Sigmoid colon (tissue), 7 donors: ENCODE data around the gene MEAF6. TPM values are rescaled to one million over a fixed set of nuclear protein-coding genes. Genes with fewer than 3 reads are reported as not detected.

ENCODE experiments used
- DNase-seq: peaks from one replicate; pipeline ENCODE4 v3.0.0-alpha.2; 2019
- H3K27ac ChIP-seq, 4 donors: fragments of 200-600 bp; sonication (generic); one replicate each; pipeline ENCODE4 v1.5.1; 2016 to 2019; ENCODE audit warnings: mild to moderate bottlenecking in 1 of 4
- H3K27me3 ChIP-seq, 3 donors: fragments of 200-600 bp; sonication (generic); one replicate each; pipeline ENCODE4 v1.5.1; 2019; ENCODE audit warnings: mild to moderate bottlenecking in 1 of 3
- H3K36me3 ChIP-seq, 4 donors: fragments of 200-600 bp; sonication (generic); one replicate each; pipeline ENCODE4 v1.5.1; 2016 to 2019
- H3K4me1 ChIP-seq, 4 donors: fragments of 200-600 bp; sonication (generic); one replicate each; pipeline ENCODE4 v1.5.1; 2017 to 2019
- H3K4me3 ChIP-seq, 4 donors: fragments of 200-600 bp; sonication (generic); one replicate each; pipeline ENCODE4 v1.5.1; 2017 to 2019; ENCODE audit warnings: mild to moderate bottlenecking in 2 of 4, moderate library complexity in 1 of 4
- H3K9me3 ChIP-seq, 4 donors: fragments of 200-600 bp in 3 of 4; sonication (generic) in 3 of 4; one replicate each; pipeline versions ENCODE4 v1.5.1 to v1.6.1; 2013 to 2019
- EP300 ChIP-seq, 4 donors: sonication (generic); formaldehyde crosslinking; IDR thresholded peaks; one replicate each; pipeline ENCODE4 v1.6.1; 2017; ENCODE audit warnings: antibody characterized with exemption in 4 of 4
- POLR2A ChIP-seq, 2 donors: fragments of 450-650 bp; IDR thresholded peaks; one replicate each; pipeline ENCODE4 v1.6.1; 2016; ENCODE audit warnings: antibody characterized with exemption in 2 of 2, mild to moderate bottlenecking in 2 of 2, moderate library complexity in 2 of 2
- POLR2AphosphoS5 ChIP-seq, 4 donors: sonication (generic); formaldehyde crosslinking; IDR thresholded peaks; one replicate each; pipeline ENCODE4 v1.6.1; 2017; ENCODE audit warnings: antibody characterized with exemption in 4 of 4
- WGBS, 2 donors: extraction: QIAGEN DNeasy Blood & Tissue Kit; methylation state at CpG; one replicate each; pipeline ENCODE4 v1.1.7; 2013; 5-methylcytosine and 5-hydroxymethylcytosine counted together
- intact Hi-C: fragments of 100-400 bp; cut with DNase I; formaldehyde crosslinking; loops from one replicate; pipeline ENCODE4 v1.15.1; 2023
- polyA plus RNA-seq, 3 donors: library from polyadenylated mRNA; stranded (reverse); fragments of 200-250 nt; gene quantifications; one replicate each; pipeline ENCODE4 v1.2.3, GENCODE V29; 2013
- total RNA-seq, 4 donors: library from RNA; depleted of rRNA; stranded (reverse); fragments of >200 nt; gene quantifications; one replicate each; pipeline ENCODE4 v1.1.0, GENCODE V29; 2016
- TF ChIP-seq, protein P1 (sequence below), 4 experiments: fragments of 450-650 bp in 3 of 4; fragments of 200-600 bp in 1 of 4; IDR thresholded peaks; one replicate each; pipeline ENCODE4 v1.5.1; 2016 to 2019; ENCODE audit warnings: antibody characterized with exemption in 4 of 4, mild to moderate bottlenecking in 3 of 4, moderate library complexity in 2 of 4
- donor health status: healthy with polysubstance abuse.
- donor health status: Bipolar disorder and iron deficiency.
- donor health status: healthy.

MEAF6 gene
- total and polyA plus RNA-seq, 7 donors = 43.0 to 84.5 (median 64.0) TPM

DNA sequence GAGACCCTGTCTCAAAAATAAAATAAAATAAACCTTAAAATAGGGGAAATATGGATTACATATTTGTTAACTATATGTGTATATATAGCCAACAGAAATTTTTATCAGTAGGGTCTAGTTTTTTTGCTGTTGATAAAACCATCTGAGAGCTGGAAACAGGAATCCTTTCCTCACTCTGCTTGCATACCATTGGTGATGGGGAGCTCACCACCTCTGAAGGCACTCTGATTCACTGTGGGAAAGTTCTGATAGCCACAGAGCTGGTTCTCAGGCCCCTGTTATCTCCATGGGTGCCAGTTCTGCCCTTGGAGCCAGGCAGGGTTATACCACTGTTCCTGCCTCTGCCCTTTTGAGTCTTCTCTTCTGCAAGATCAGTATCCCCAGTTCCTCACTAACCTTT lies 58.0 kb downstream of the MEAF6 start:
- Histone ChIP-seq H3K36me3 (no peaks in the 10 kb centered on the region), H3K27ac (no peak overlapping the region), H3K9me3 (no peaks in the 10 kb centered on the region), H3K4me3 (no peak overlapping the region), H3K4me1 (peaks cover 4 to 9% (median 8%) of the 10 kb centered on the region in 4 donors), H3K27me3 (peaks cover 0 to 9% (median 0%) of the 10 kb centered on the region in 3 donors)
- no peak for TF ChIP-seq EP300 (IDR thresholded peaks at IDR 0.05)
- no peak for TF ChIP-seq POLR2AphosphoS5 (IDR thresholded peaks at IDR 0.05)
- TF ChIP-seq, protein P1, sequence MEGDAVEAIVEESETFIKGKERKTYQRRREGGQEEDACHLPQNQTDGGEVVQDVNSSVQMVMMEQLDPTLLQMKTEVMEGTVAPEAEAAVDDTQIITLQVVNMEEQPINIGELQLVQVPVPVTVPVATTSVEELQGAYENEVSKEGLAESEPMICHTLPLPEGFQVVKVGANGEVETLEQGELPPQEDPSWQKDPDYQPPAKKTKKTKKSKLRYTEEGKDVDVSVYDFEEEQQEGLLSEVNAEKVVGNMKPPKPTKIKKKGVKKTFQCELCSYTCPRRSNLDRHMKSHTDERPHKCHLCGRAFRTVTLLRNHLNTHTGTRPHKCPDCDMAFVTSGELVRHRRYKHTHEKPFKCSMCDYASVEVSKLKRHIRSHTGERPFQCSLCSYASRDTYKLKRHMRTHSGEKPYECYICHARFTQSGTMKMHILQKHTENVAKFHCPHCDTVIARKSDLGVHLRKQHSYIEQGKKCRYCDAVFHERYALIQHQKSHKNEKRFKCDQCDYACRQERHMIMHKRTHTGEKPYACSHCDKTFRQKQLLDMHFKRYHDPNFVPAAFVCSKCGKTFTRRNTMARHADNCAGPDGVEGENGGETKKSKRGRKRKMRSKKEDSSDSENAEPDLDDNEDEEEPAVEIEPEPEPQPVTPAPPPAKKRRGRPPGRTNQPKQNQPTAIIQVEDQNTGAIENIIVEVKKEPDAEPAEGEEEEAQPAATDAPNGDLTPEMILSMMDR (IDR thresholded peaks at IDR 0.05) = no peak
- no peak for DNase-seq
- intact Hi-C loops = loop anchor here (2.0 kb wide), 1 partner anchor 14 kb away; no protein-coding TSS in a partner anchor

DNA sequence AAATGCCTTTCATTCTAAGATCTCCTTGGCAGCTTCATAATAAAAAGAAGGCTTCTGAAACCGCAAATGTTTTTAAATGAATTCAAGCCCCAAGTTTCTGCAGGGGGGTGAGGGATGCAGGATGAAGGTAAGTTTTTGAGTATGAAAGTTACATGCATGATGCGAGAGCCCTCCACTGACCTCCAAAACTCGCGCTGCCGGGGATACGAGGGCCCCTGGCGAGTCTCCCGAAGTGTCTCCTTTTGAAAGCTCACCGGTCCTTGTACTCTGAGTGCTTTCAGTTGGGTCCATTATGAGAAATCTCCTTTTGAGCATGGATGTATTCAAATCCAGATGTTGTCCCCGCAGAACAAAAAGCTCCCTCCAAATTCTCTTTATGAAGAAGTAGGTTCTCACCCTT lies 59.0 kb downstream of the MEAF6 start:
- DNase-seq = no peak
- intact Hi-C loops = loop anchor here (1.0 to 2.0 kb wide), 3 partner anchors 32 to 227 kb away; partner anchors contain the start of gene MEAF6
- Histone ChIP-seq H3K36me3 (no peaks in the 10 kb centered on the region), H3K4me1 (peaks cover 4 to 9% (median 8%) of the 10 kb centered on the region in 4 donors), H3K27ac (peak overlapping the region; percentile 3 to 62 (median 42)), H3K27me3 (peaks cover 0 to 20% (median 0%) of the 10 kb centered on the region in 3 donors), H3K4me3 (no peak overlapping the region), H3K9me3 (no peaks in the 10 kb centered on the region)
- 95 to 97% methylated on average over 10 of the region's 10 CpGs for WGBS, 2 donors
- TF ChIP-seq, protein P1 (IDR thresholded peaks at IDR 0.05) = no peak
- no peak for TF ChIP-seq EP300 (IDR thresholded peaks at IDR 0.05)
- no peak for TF ChIP-seq POLR2A (IDR thresholded peaks at IDR 0.05)
- no peak for TF ChIP-seq POLR2AphosphoS5 (IDR thresholded peaks at IDR 0.05)

DNA sequence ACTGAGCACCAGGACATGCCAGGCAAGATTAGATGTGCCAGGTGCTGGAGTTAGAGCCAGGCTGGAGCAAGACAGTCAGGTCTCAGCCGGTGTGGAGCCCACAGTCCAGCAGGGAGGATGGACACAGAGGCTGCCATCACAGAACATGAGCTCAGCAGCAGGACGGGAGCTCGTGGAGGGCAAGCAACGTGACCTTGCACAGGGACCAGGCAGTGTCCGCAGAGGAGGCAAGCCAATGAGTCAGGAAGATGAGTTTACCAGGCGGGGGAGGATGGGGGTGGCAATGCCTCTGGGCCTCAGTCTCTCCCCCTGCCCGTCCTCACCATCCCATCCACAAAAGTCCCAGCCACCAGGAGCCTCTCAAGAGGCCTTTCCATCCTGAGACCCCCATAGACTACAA lies 60.9 kb downstream of the MEAF6 start:
- intact Hi-C loops = loop anchor here (2.0 kb wide), 2 partner anchors 61 to 229 kb away; partner anchors contain the start of gene MEAF6
- no peaks in the 10 kb centered on the region for H3K36me3 ChIP-seq
- 89 to 90% methylated on average over 7 of the region's 7 CpGs for WGBS, 2 donors
- peaks cover 0 to 38% (median 14%) of the 10 kb centered on the region in 3 donors for H3K27me3 ChIP-seq
- H3K9me3 ChIP-seq = no peaks in the 10 kb centered on the region
- TF ChIP-seq, protein P1 (IDR thresholded peaks at IDR 0.05) = no peak
- no peak overlapping the region for H3K4me3 ChIP-seq
- DNase-seq = no peak
- no peak overlapping the region for H3K27ac ChIP-seq
- peaks cover 4 to 9% (median 8%) of the 10 kb centered on the region in 4 donors for H3K4me1 ChIP-seq

DNA sequence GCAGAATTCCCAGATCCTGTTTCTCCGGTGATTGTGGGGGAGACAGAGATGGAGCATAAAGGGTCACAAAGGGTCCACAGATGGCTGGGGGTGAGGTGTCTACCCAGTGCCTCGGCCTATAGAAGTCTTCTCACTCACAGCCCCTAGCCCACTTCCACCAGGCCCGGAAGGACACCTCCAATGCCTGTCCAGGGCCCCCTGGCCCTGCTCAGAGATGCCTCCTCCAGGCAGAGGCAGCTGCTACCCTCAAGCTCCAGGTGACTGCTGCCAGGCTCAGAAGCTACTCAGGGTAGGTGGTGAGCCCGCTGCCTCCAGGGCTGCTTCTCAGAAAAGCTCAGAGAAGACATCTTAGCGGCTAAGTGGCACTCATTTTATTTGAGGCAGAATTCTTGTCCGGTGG lies 62.1 kb downstream of the MEAF6 start:
- 65 to 67% methylated on average over 6 of the region's 6 CpGs for WGBS, 2 donors
- Histone ChIP-seq H3K27me3 (peaks cover 0 to 51% (median 26%) of the 10 kb centered on the region in 3 donors), H3K36me3 (no peaks in the 10 kb centered on the region), H3K4me3 (no peak overlapping the region), H3K4me1 (peaks cover 4 to 9% (median 8%) of the 10 kb centered on the region in 4 donors), H3K9me3 (no peaks in the 10 kb centered on the region), H3K27ac (no peak overlapping the region)
- intact Hi-C loops = no loop called here
- DNase-seq = no peak
- no peak for TF ChIP-seq POLR2A (IDR thresholded peaks at IDR 0.05)
- TF ChIP-seq EP300 (IDR thresholded peaks at IDR 0.05) = no peak
- TF ChIP-seq POLR2AphosphoS5 (IDR thresholded peaks at IDR 0.05) = no peak
- TF ChIP-seq, protein P1 (IDR thresholded peaks at IDR 0.05) = no peak

DNA sequence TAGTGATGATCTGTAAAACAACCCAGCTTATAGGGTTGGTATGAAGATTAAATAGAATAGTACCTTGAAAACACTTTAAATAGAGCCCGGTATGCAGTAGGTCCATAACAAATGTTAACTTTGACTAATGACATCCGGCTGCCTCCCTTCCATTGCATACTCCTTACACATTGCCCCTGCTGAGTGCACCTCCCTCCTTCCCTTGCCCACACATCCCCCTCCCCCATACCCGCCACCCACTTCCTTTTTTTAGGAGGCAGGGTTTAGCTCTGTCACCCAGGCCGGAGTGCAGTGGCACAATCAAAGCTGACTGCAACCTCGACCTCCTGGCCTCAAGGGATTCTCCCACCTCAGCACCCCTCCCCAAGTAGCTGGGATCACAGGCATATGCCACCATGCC lies 64.6 kb downstream of the MEAF6 start:
- Histone ChIP-seq H3K36me3 (no peaks in the 10 kb centered on the region), H3K9me3 (no peaks in the 10 kb centered on the region), H3K4me3 (no peak overlapping the region), H3K27ac (no peak overlapping the region), H3K27me3 (peaks cover 0 to 65% (median 27%) of the 10 kb centered on the region in 3 donors), H3K4me1 (peaks cover under 1 to 5% (median 3%) of the 10 kb centered on the region in 4 donors)
- WGBS, 2 donors = 22 to 46% methylated on average over 5 of the region's 5 CpGs
- DNase-seq = no peak
- TF ChIP-seq EP300 (IDR thresholded peaks at IDR 0.05) = no peak
- no peak for TF ChIP-seq POLR2AphosphoS5 (IDR thresholded peaks at IDR 0.05)
- TF ChIP-seq, protein P1 (IDR thresholded peaks at IDR 0.05) = no peak
- no peak for TF ChIP-seq POLR2A (IDR thresholded peaks at IDR 0.05)
- intact Hi-C loops = no loop called here
